Stomach (tissue), 4 donors: ENCODE results near the gene LRP1B.

Experiments
- POLR2AphosphoS5 ChIP-seq, 3 donors: sonication (generic); formaldehyde crosslinking; IDR thresholded peaks; one replicate each; pipeline ENCODE4 v1.6.1; 2016; ENCODE audit warnings: antibody characterized with exemption in 3 of 3
- TF ChIP-seq, protein P1 (sequence below), 7 experiments: fragments of 450-650 bp in 4 of 7; fragments of 200-600 bp in 3 of 7; sonication (generic) in 3 of 7; IDR thresholded peaks; one replicate each; pipeline ENCODE4 v1.5.1; 2016 to 2019; ENCODE audit warnings: antibody characterized with exemption in 7 of 7, control low read depth in 2 of 7, mild to moderate bottlenecking in 1 of 7

GRCh38 chr2:140295767-140296166 lies 1835.0 kb downstream of the LRP1B start:
- TF ChIP-seq, protein P1, sequence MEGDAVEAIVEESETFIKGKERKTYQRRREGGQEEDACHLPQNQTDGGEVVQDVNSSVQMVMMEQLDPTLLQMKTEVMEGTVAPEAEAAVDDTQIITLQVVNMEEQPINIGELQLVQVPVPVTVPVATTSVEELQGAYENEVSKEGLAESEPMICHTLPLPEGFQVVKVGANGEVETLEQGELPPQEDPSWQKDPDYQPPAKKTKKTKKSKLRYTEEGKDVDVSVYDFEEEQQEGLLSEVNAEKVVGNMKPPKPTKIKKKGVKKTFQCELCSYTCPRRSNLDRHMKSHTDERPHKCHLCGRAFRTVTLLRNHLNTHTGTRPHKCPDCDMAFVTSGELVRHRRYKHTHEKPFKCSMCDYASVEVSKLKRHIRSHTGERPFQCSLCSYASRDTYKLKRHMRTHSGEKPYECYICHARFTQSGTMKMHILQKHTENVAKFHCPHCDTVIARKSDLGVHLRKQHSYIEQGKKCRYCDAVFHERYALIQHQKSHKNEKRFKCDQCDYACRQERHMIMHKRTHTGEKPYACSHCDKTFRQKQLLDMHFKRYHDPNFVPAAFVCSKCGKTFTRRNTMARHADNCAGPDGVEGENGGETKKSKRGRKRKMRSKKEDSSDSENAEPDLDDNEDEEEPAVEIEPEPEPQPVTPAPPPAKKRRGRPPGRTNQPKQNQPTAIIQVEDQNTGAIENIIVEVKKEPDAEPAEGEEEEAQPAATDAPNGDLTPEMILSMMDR (IDR thresholded peaks at IDR 0.05): no peak
- no peak for TF ChIP-seq POLR2AphosphoS5 (IDR thresholded peaks at IDR 0.05)
